Liver (tissue), 9 donors: ENCODE results near the gene PALB2. TPM values are rescaled to one million over a fixed set of nuclear protein-coding genes. Genes with fewer than 3 reads are reported as not detected.

ENCODE experiments used
- DNase-seq: peaks from one replicate; pipeline ENCODE4 v3.0.0-alpha.2; 2017; ENCODE audit warnings: low spot score
- H3K27ac ChIP-seq, 2 donors: one replicate each; pipeline ENCODE4 v1.7.0; 2013; ENCODE audit warnings: inconsistent platforms in 2 of 2, low read length in 2 of 2, control low read depth in 1 of 2, low read depth in 1 of 2, mild to moderate bottlenecking in 1 of 2
- H3K27me3 ChIP-seq, 4 donors: one replicate each; pipeline versions ENCODE4 v1.6.1 to v1.7.0; 2013; ENCODE audit warnings: low read length in 3 of 4, inconsistent platforms in 1 of 4, mild to moderate bottlenecking in 1 of 4, moderate library complexity in 1 of 4; ENCODE audit not compliant: control insufficient read depth in 4 of 4, insufficient read depth in 4 of 4
- H3K36me3 ChIP-seq, 4 donors: one replicate each; pipeline versions ENCODE4 v1.6.1 to v1.7.0; 2013; ENCODE audit warnings: low read length in 3 of 4, mild to moderate bottlenecking in 3 of 4, low read depth in 1 of 4, moderate library complexity in 1 of 4; ENCODE audit not compliant: control insufficient read depth in 4 of 4, insufficient read depth in 3 of 4
- H3K4me1 ChIP-seq, 4 donors: one replicate each; pipeline versions ENCODE4 v1.6.1 to v1.7.0; 2013; ENCODE audit warnings: low read length in 3 of 4, mild to moderate bottlenecking in 3 of 4, moderate library complexity in 1 of 4; ENCODE audit not compliant: control insufficient read depth in 4 of 4, insufficient read depth in 4 of 4
- H3K4me3 ChIP-seq, 3 donors: one replicate each; pipeline versions ENCODE4 v1.6.1 to v1.7.0; 2013; ENCODE audit warnings: low read length in 3 of 3, control low read depth in 1 of 3, low read depth in 1 of 3, mild to moderate bottlenecking in 1 of 3
- H3K9ac ChIP-seq, 2 donors: one replicate each; pipeline ENCODE4 v1.7.0; 2013; ENCODE audit warnings: low read length in 2 of 2, mild to moderate bottlenecking in 2 of 2, moderate library complexity in 2 of 2, control low read depth in 1 of 2, low read depth in 1 of 2
- H3K9me3 ChIP-seq, 4 donors: one replicate each; pipeline versions ENCODE4 v1.6.1 to v1.7.0; 2013; ENCODE audit warnings: low read length in 3 of 4; ENCODE audit not compliant: control insufficient read depth in 4 of 4
- CTCF ChIP-seq: fragments of 150-350 bp; IDR thresholded peaks from 2 replicates; pipeline ENCODE4 v1.5.1; 2017; ENCODE audit warnings: improper control_type of control experiment, low read depth, low read length; ENCODE audit not compliant: missing input control
- EGR1 ChIP-seq, 2 donors: IDR thresholded peaks; 2 replicates each; pipeline ENCODE4 v1.6.1; 2016 to 2018; ENCODE audit warnings: antibody characterized with exemption in 2 of 2, low read depth in 2 of 2
- FOXA1 ChIP-seq: IDR thresholded peaks from 2 replicates; pipeline ENCODE4 v1.6.1; 2016; ENCODE audit warnings: antibody characterized with exemption
- GABPA ChIP-seq, 2 donors: IDR thresholded peaks in 1 of 2; conservative IDR thresholded peaks in 1 of 2; 2 replicates each; pipeline ENCODE4 v1.6.1; 2016; ENCODE audit warnings: antibody characterized with exemption in 2 of 2, mild to moderate bottlenecking in 1 of 2, moderate library complexity in 1 of 2
- HNF4A ChIP-seq, 2 donors: conservative IDR thresholded peaks; 2 replicates each; pipeline ENCODE4 v1.6.1; 2016; ENCODE audit warnings: antibody characterized with exemption in 2 of 2, mild to moderate bottlenecking in 2 of 2
- HNF4G ChIP-seq: IDR thresholded peaks from 2 replicates; pipeline ENCODE4 v1.6.1; 2016; ENCODE audit warnings: antibody characterized with exemption
- JUND ChIP-seq, 2 donors: IDR thresholded peaks; 2 replicates each; pipeline ENCODE4 v1.6.1; 2016; ENCODE audit warnings: antibody characterized with exemption in 2 of 2
- NR2F2 ChIP-seq: IDR thresholded peaks from 2 replicates; pipeline ENCODE4 v1.6.1; 2016; ENCODE audit warnings: antibody characterized with exemption
- RAD21 ChIP-seq, 2 donors: IDR thresholded peaks; 2 replicates each; pipeline ENCODE4 v1.6.1; 2016; ENCODE audit warnings: antibody characterized with exemption in 2 of 2, mild to moderate bottlenecking in 2 of 2
- RXRA ChIP-seq, 2 donors: IDR thresholded peaks; 2 replicates each; pipeline ENCODE4 v1.6.1; 2017 to 2018; ENCODE audit warnings: antibody characterized with exemption in 2 of 2, mild to moderate bottlenecking in 1 of 2
- TAF1 ChIP-seq: conservative IDR thresholded peaks from 2 replicates; pipeline ENCODE4 v1.6.1; 2016; ENCODE audit warnings: antibody characterized with exemption, mild to moderate bottlenecking
- YY1 ChIP-seq: IDR thresholded peaks from 2 replicates; pipeline ENCODE4 v1.6.1; 2016; ENCODE audit warnings: antibody characterized with exemption, mild to moderate bottlenecking
- ZBTB33 ChIP-seq: IDR thresholded peaks from 2 replicates; pipeline ENCODE4 v1.6.1; 2016; ENCODE audit warnings: antibody characterized with exemption
- WGBS: extraction: QIAGEN DNeasy Blood & Tissue Kit; methylation state at CpG from one replicate; pipeline ENCODE4 v1.1.7; 2013; 5-methylcytosine and 5-hydroxymethylcytosine counted together
- polyA plus RNA-seq, 2 donors: library from polyadenylated mRNA; stranded (reverse) in 1 of 2; unstranded in 1 of 2; fragments of 200-250 nt in 1 of 2; fragments of >200 nt in 1 of 2; fragmentation: Nextera tagmentation in 1 of 2; extraction: Ambion mirVana in 1 of 2; gene quantifications; one replicate each; pipeline versions ENCODE4 v1.2.1 to v1.2.3, GENCODE V29; 2013 to 2015
- total RNA-seq, 2 donors: library from RNA; depleted of rRNA; stranded (reverse); fragments of >200 nt; gene quantifications; one replicate each; pipeline ENCODE4 v1.2.3, GENCODE V29; 2014
- donor health status: healthy.
- donor health status: healthy.
- donor health status: healthy.
- donor health status: healthy.
- donor health status: healthy.

Gene PALB2
- total and polyA plus RNA-seq, 4 donors, result 4.1 to 7.6 (median 4.7) TPM

GRCh38 chr16:23594186-23594585, 46.9 kb downstream of the PALB2 start:
- DNase-seq, result no peak
- H3K9ac ChIP-seq, result no peak overlapping the region
- no peaks in the 10 kb centered on the region for H3K27me3 ChIP-seq
- no peak overlapping the region for H3K27ac ChIP-seq
- H3K4me3 ChIP-seq, result no peak overlapping the region
- H3K4me1 ChIP-seq, result peaks cover 3 to 17% (median 13%) of the 10 kb centered on the region in 4 donors
- H3K9me3 ChIP-seq, result no peaks in the 10 kb centered on the region
- H3K36me3 ChIP-seq, result peaks cover 1 to 37% (median 28%) of the 10 kb centered on the region in 4 donors
- TF ChIP-seq EGR1 (IDR thresholded peaks at IDR 0.05; ENCODE audit: low read depth in 2 of 2) (no peak), HNF4G (no peak), RXRA (IDR thresholded peaks at IDR 0.05) (no peak), GABPA (IDR thresholded peaks at IDR 0.05 in 1 of 2, conservative IDR thresholded peaks at IDR 0.05 in 1 of 2) (no peak), NR2F2 (no peak), JUND (IDR thresholded peaks at IDR 0.05) (no peak), RAD21 (IDR thresholded peaks at IDR 0.05) (no peak), TAF1 (no peak)
- WGBS, result 98% methylated on average over 12 of the region's 12 CpGs

GRCh38 chr16:23590181-23590580, 50.9 kb downstream of the PALB2 start:
- no peak overlapping the region for H3K27ac ChIP-seq
- H3K4me3 ChIP-seq, result no peak overlapping the region
- peaks cover 3 to 10% (median 8%) of the 10 kb centered on the region in 4 donors for H3K4me1 ChIP-seq
- H3K9ac ChIP-seq, result no peak overlapping the region
- TF ChIP-seq TAF1 (no peak), HNF4A (conservative IDR thresholded peaks at IDR 0.05) (no peak), GABPA (IDR thresholded peaks at IDR 0.05 in 1 of 2, conservative IDR thresholded peaks at IDR 0.05 in 1 of 2) (no peak), FOXA1 (no peak)
- 96% methylated on average over 3 of the region's 3 CpGs for WGBS
- peaks cover 5 to 63% (median 46%) of the 10 kb centered on the region in 4 donors for H3K36me3 ChIP-seq
- H3K9me3 ChIP-seq, result no peaks in the 10 kb centered on the region
- no peak for DNase-seq
- H3K27me3 ChIP-seq, result no peaks in the 10 kb centered on the region

GRCh38 chr16:23587726-23588125, 53.4 kb downstream of the PALB2 start:
- no peak for DNase-seq
- TF ChIP-seq JUND (IDR thresholded peaks at IDR 0.05) (no peak), CTCF (no peak), TAF1 (no peak), YY1 (no peak), ZBTB33 (no peak), HNF4G (no peak), NR2F2 (no peak)
- Histone ChIP-seq H3K9ac (no peak overlapping the region), H3K27ac (no peak overlapping the region), H3K4me3 (no peak overlapping the region), H3K27me3 (no peaks in the 10 kb centered on the region), H3K36me3 (peaks cover 14 to 65% (median 51%) of the 10 kb centered on the region in 4 donors), H3K4me1 (no peaks in the 10 kb centered on the region), H3K9me3 (no peaks in the 10 kb centered on the region)
- WGBS, result 91% methylated on average over 5 of the region's 5 CpGs
